CD14-positive monocyte (primary cell): ENCODE data around the gene PTPRN2. TPM values are rescaled to one million over a fixed set of nuclear protein-coding genes. Genes with fewer than 3 reads are reported as not detected.

Experiments used
- DNase-seq, 3 donors: peaks; one replicate each; pipeline ENCODE4 v3.0.0-alpha.2; 2011 to 2022
- H2AFZ ChIP-seq: 2 replicates; pipeline ENCODE4 v1.6.0; 2012; ENCODE audit warnings: mild to moderate bottlenecking, low read depth, low read length, inconsistent platforms; ENCODE audit not compliant: insufficient read depth, poor library complexity, severe bottlenecking
- H3K27ac ChIP-seq, 2 donors: 1 replicate in 1 of 2; 2 replicates in 1 of 2; pipeline ENCODE4 v1.5.1; 2012 to 2013; ENCODE audit warnings: low read length in 2 of 2, control low read depth in 1 of 2, inconsistent platforms in 1 of 2, low read depth in 1 of 2, mild to moderate bottlenecking in 1 of 2
- H3K27me3 ChIP-seq, 2 donors: one replicate each; pipeline versions ENCODE4 v1.6.0 to v1.6.1; 2011 to 2013; ENCODE audit warnings: low read length in 2 of 2; ENCODE audit not compliant: control insufficient read depth in 2 of 2, insufficient read depth in 2 of 2
- H3K36me3 ChIP-seq, 2 donors: replicated peaks in 1 of 2; 1 replicate in 1 of 2; 2 replicates in 1 of 2; pipeline versions ENCODE4 v1.5.1 to v1.6.1; 2012 to 2013; ENCODE audit warnings: low read length in 2 of 2, control low read depth in 1 of 2, inconsistent platforms in 1 of 2, mild to moderate bottlenecking in 1 of 2; ENCODE audit not compliant: insufficient read depth in 2 of 2, control insufficient read depth in 1 of 2
- H3K4me1 ChIP-seq, 2 donors: 1 replicate in 1 of 2; 2 replicates in 1 of 2; pipeline versions ENCODE4 v1.5.1 to v1.6.1; 2012 to 2013; ENCODE audit warnings: low read length in 2 of 2, control low read depth in 1 of 2, inconsistent platforms in 1 of 2, mild to moderate bottlenecking in 1 of 2, moderate library complexity in 1 of 2; ENCODE audit not compliant: insufficient read depth in 2 of 2, control insufficient read depth in 1 of 2
- H3K4me2 ChIP-seq: replicated peaks from 2 replicates; pipeline ENCODE3; 2012; ENCODE audit warnings: low read length, moderate library complexity, mild to moderate bottlenecking; ENCODE audit not compliant: poor library complexity, severe bottlenecking; ENCODE audit errors: extremely low read depth
- H3K4me3 ChIP-seq, 3 experiments: fragments of 200-600 bp in 1 of 3; sonication (generic) in 1 of 3; replicated peaks in 1 of 3; 1 replicate in 2 of 3; 2 replicates in 1 of 3; pipeline ENCODE4 v1.5.1; 2011 to 2013; ENCODE audit warnings: low read length in 3 of 3, mild to moderate bottlenecking in 3 of 3, control low read depth in 2 of 3, low read depth in 2 of 3, inconsistent platforms in 1 of 3, moderate library complexity in 1 of 3
- H3K79me2 ChIP-seq: 2 replicates; pipeline ENCODE4 v1.6.0; 2012; ENCODE audit warnings: mild to moderate bottlenecking, control low read depth, inconsistent platforms, low read length, moderate library complexity; ENCODE audit not compliant: insufficient read depth
- H3K9ac ChIP-seq: 2 replicates; pipeline ENCODE4 v1.6.0; 2017; ENCODE audit warnings: low read length, mild to moderate bottlenecking; ENCODE audit not compliant: insufficient read depth, poor library complexity, severe bottlenecking
- H3K9me3 ChIP-seq, 2 donors: replicated peaks in 1 of 2; 1 replicate in 1 of 2; 2 replicates in 1 of 2; pipeline versions ENCODE4 v1.5.1 to v1.6.1; 2012 to 2013; ENCODE audit warnings: low read length in 2 of 2, control low read depth in 1 of 2; ENCODE audit not compliant: control insufficient read depth in 1 of 2, insufficient read depth in 1 of 2
- H4K20me1 ChIP-seq: 2 replicates; pipeline ENCODE4 v1.6.0; 2012; ENCODE audit warnings: mild to moderate bottlenecking, low read length, control low read depth, moderate library complexity; ENCODE audit not compliant: insufficient read depth
- H3K27ac Mint-ChIP-seq, 7 donors: one replicate each; pipeline ENCODE4 v1.8.0; 2020; ENCODE audit warnings: mild to moderate bottlenecking in 7 of 7, mixed read lengths in 7 of 7, moderate library complexity in 6 of 7, inconsistent platforms in 2 of 7
- H3K27me3 Mint-ChIP-seq, 3 donors: one replicate each; pipeline ENCODE4 v1.8.0; 2021 to 2022; ENCODE audit warnings: low read depth in 3 of 3, mild to moderate bottlenecking in 3 of 3, mixed read lengths in 3 of 3, moderate library complexity in 3 of 3, inconsistent platforms in 1 of 3
- H3K36me3 Mint-ChIP-seq, 2 donors: one replicate each; pipeline ENCODE4 v1.8.0; 2020; ENCODE audit warnings: mixed read lengths in 2 of 2, inconsistent platforms in 1 of 2, mild to moderate bottlenecking in 1 of 2
- H3K4me1 Mint-ChIP-seq: one replicate; pipeline ENCODE4 v1.8.0; 2020; ENCODE audit warnings: mild to moderate bottlenecking, mixed read lengths
- H3K4me3 Mint-ChIP-seq, 2 donors: one replicate each; pipeline ENCODE4 v1.8.0; 2020; ENCODE audit warnings: mild to moderate bottlenecking in 2 of 2, mixed read lengths in 2 of 2, moderate library complexity in 1 of 2
- H3K9me3 Mint-ChIP-seq, 7 donors: one replicate each; pipeline ENCODE4 v1.8.0; 2020 to 2022; ENCODE audit warnings: mixed read lengths in 7 of 7, mild to moderate bottlenecking in 6 of 7, moderate library complexity in 6 of 7, inconsistent platforms in 2 of 7
- WGBS: methylation state at CpG from one replicate; pipeline ENCODE4 v1.1.5; 2013; ENCODE audit warnings: missing lambda C conversion rate; ENCODE audit not compliant: insufficient coverage; 5-methylcytosine and 5-hydroxymethylcytosine counted together
- intact Hi-C, 2 donors: fragments of 100-400 bp; cut with micrococcal nuclease; formaldehyde crosslinking; loops; one replicate each; pipeline versions ENCODE4 v1.15.0 to v1.15.1; 2023
- polyA plus RNA-seq, 3 donors: library from polyadenylated mRNA; depleted of rRNA in 1 of 3; unstranded in 2 of 3; stranded (reverse) in 1 of 3; fragments of 300-500 nt in 2 of 3; fragments of >200 nt in 1 of 3; fragmentation: Illumina TruSeq in 2 of 3; gene quantifications; 1 replicate in 2 of 3; 2 replicates in 1 of 3; pipeline ENCODE4 v1.2.3, GENCODE V29; 2012 to 2021
- TF ChIP-seq, protein P1 (sequence below): fragments of 200-600 bp; IDR thresholded peaks from one replicate; pipeline ENCODE4 v1.8.0; 2022; ENCODE audit warnings: antibody characterized with exemption, mild to moderate bottlenecking

The PTPRN2 gene
- polyA plus RNA-seq, 3 donors, result 0.25 to 1.4 (median 0.97) TPM

DNA sequence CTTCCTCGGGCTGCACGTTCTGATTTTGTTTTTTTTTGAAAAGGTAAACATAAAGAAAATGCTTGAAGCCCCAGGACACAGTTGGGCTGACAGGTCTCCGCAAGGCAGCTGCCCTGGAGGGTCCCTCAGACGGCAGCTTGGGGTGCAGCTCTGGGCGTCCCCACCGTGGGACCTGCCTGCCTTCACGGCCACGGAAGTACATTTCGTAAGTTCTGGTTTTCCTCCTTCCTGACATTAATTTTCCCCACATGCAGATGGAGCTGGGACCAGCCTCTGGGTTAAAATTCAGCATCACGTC is 759.8 kb downstream of the PTPRN2 start:
- 59% methylated on average over 8 of the region's 10 CpGs for WGBS

DNA sequence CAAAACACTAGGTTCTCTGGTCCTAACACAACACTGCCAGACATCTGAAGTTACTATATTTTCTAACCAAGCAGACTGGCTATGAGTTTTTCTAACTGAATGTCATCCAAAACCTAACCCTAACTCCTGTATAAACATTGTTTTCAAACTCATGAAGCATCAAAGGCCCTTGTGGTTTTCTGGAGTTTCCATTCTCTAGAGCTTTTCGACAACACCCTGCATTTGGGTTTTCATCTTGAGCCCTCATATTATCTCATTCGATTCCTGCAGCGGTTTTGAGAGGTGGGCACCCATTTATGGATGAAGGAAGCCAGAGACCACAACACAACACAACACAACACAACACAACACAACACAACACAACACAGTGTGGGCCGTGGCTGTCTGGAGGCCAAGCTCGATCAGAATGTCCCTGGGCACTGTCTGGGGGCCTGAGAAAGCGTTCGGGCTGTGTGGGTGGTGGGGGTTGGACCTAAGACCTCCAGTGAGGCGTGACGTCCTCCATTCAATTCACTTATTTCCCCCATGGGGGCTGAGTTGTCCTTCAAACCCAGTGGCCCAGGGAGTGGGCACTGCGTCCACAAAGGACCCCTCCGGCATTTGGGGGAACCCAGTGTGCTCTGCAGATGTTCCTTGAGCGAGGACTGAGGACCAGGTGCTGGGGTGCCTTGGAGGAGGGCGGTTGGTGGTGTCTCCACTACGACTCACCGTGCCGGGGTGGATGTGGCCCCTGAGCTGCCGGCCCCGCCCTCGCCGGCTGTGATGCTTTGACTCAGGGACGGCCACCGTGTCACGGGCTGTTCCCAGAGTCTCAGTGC is 760.4 kb downstream of the PTPRN2 start:
- no peak overlapping the region for H3K27ac Mint-ChIP-seq
- Histone ChIP-seq H4K20me1 (no peaks in the 10 kb centered on the region), H3K36me3 (no peaks in the 10 kb centered on the region), H2AFZ (no peak overlapping the region), H3K9me3 (peaks cover 0 to 5% of the 10 kb centered on the region in 2 donors), H3K4me2 (no peak overlapping the region), H3K9ac (no peak overlapping the region), H3K79me2 (no peaks in the 10 kb centered on the region), H3K4me3 (no peak overlapping the region), H3K27me3 (no peaks in the 10 kb centered on the region), H3K27ac (no peak overlapping the region), H3K4me1 (no peaks in the 10 kb centered on the region)
- H3K9me3 Mint-ChIP-seq, result peaks cover 0 to 3% (median 0%) of the 10 kb centered on the region in 7 donors
- intact Hi-C loops, result loop anchor here in 1 of 2 donors (10.0 kb wide), 1 partner anchor 48 kb away; no protein-coding TSS in a partner anchor
- peaks cover 3% of the 10 kb centered on the region for H3K4me1 Mint-ChIP-seq
- WGBS, result 93% methylated on average over 12 of the region's 23 CpGs
- peaks cover 2 to 4% (median 3%) of the 10 kb centered on the region in 3 donors for H3K27me3 Mint-ChIP-seq
- no peaks in the 10 kb centered on the region for H3K36me3 Mint-ChIP-seq
- DNase-seq, result no peak
- H3K4me3 Mint-ChIP-seq, result no peak overlapping the region
- TF ChIP-seq, protein P1, sequence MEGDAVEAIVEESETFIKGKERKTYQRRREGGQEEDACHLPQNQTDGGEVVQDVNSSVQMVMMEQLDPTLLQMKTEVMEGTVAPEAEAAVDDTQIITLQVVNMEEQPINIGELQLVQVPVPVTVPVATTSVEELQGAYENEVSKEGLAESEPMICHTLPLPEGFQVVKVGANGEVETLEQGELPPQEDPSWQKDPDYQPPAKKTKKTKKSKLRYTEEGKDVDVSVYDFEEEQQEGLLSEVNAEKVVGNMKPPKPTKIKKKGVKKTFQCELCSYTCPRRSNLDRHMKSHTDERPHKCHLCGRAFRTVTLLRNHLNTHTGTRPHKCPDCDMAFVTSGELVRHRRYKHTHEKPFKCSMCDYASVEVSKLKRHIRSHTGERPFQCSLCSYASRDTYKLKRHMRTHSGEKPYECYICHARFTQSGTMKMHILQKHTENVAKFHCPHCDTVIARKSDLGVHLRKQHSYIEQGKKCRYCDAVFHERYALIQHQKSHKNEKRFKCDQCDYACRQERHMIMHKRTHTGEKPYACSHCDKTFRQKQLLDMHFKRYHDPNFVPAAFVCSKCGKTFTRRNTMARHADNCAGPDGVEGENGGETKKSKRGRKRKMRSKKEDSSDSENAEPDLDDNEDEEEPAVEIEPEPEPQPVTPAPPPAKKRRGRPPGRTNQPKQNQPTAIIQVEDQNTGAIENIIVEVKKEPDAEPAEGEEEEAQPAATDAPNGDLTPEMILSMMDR, result no peak

More for the DNA sequence above, 759.8 kb downstream of the PTPRN2 start:
- no peaks in the 10 kb centered on the region for H3K36me3 ChIP-seq
- DNase-seq, result no peak
- no peak overlapping the region for H3K9ac ChIP-seq
- no peak overlapping the region for H3K4me3 Mint-ChIP-seq
- peaks cover 0 to 5% of the 10 kb centered on the region in 2 donors for H3K9me3 ChIP-seq
- no peak overlapping the region for H3K4me3 ChIP-seq
- no peak overlapping the region for H3K27ac Mint-ChIP-seq
- H3K79me2 ChIP-seq, result no peaks in the 10 kb centered on the region
- H2AFZ ChIP-seq, result no peak overlapping the region
- H4K20me1 ChIP-seq, result no peaks in the 10 kb centered on the region
- H3K4me1 Mint-ChIP-seq, result peaks cover 3% of the 10 kb centered on the region
- H3K27me3 ChIP-seq, result no peaks in the 10 kb centered on the region
- no peak overlapping the region for H3K4me2 ChIP-seq
- peaks cover 0 to 3% (median 0%) of the 10 kb centered on the region in 7 donors for H3K9me3 Mint-ChIP-seq
- TF ChIP-seq, protein P1, result no peak
- no peaks in the 10 kb centered on the region for H3K36me3 Mint-ChIP-seq
- H3K27me3 Mint-ChIP-seq, result peaks cover 3 to 5% (median 4%) of the 10 kb centered on the region in 3 donors
- intact Hi-C loops, result loop anchor here in 1 of 2 donors (10.0 kb wide), 1 partner anchor 47 kb away; no protein-coding TSS in a partner anchor
- H3K4me1 ChIP-seq, result no peaks in the 10 kb centered on the region
- no peak overlapping the region for H3K27ac ChIP-seq
